Left colon (tissue), 2 donors: ENCODE measurements around the gene GTF2A1L. TPM values are rescaled to one million over a fixed set of nuclear protein-coding genes. Genes with fewer than 3 reads are reported as not detected.

Source experiments
- ATAC-seq: fragments of 200-7000 bp; cut with Tn5 transposase; one replicate; pipeline ENCODE4 v1.9.1; 2020; ENCODE audit warnings: mild to moderate bottlenecking, moderate library complexity
- DNase-seq, 2 donors: peaks; one replicate each; pipeline ENCODE4 v3.0.0-alpha.2; 2020
- intact Hi-C, 2 donors: fragments of 100-400 bp; cut with DNase I in 1 of 2; cut with micrococcal nuclease in 1 of 2; formaldehyde crosslinking; loops; one replicate each; pipeline versions ENCODE4 v1.11.2 to v1.14.0; 2022; cut with DNase I, micrococcal nuclease
- total RNA-seq, 2 donors: library from RNA; stranded (reverse); fragmentation: NEBNext Ultra II Directional; extraction: Animal tissue kit (Norgen Biotek cat#: 25700); gene quantifications; one replicate each; pipeline ENCODE4 v1.2.1, GENCODE V29; 2021
- donor health status: DM: no; HTN: no; CAD: no.
- donor health status: DM: yes; HTN: yes; CAD: no.

Gene GTF2A1L
- total RNA-seq, 2 donors from 2014 or later: not detected

GRCh38 chr2:48721158-48721557, 103.5 kb downstream of the GTF2A1L start:
- intact Hi-C loops: no loop called here
- DNase-seq (no peak), ATAC-seq (no peak)

- intact Hi-C loops: no loop called here
- ATAC-seq (no peak), DNase-seq (no peak)
Observed at GRCh38 chr2:48722391-48722790, 104.7 kb downstream of the GTF2A1L start.

DNA sequence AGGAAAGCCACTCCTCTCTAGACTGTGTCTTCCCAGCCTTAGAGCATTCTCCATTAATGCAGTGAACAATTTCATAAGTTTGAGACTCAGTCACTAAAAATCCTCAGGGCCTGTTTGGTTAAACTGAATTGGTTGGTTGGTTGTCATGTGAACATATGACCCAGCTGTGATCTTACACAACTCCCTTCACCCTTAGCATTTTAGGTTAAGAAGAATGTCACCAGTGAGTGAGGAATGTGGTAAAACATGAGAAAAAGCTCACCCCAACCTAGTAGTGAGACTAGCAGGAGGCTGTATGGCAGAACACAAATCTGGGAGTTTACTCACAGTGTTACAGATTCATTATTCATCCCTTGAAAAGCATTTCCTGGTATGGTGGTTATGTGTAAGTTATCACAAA, 105.5 kb downstream of the GTF2A1L start:
- intact Hi-C loops: no loop called here
- ATAC-seq (no peak), DNase-seq (no peak)

DNA sequence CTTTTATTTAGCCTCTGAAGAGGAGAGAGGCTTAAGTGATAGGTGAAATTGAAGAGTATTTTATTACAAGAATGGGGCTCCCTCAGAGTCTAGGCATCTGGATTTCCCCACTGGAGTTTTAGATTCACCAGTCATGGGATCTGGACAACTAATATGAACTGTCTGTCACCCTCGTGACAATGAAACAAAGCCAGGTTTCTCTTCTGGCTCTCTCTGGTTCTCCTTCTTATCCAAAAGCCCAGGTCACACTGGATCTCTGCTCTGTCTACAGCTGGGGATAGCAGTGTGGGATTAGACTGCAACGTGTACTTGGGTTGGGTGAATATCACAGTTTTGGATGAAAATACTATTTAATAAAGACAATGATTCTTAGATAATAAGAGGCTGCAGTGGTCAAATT, 106.6 kb downstream of the GTF2A1L start:
- intact Hi-C loops: no loop called here

GRCh38 chr2:48725696-48726494, 108.2 kb downstream of the GTF2A1L start:
- ATAC-seq (no peak), DNase-seq (no peak)
- intact Hi-C loops: no loop called here

More for the DNA sequence above, 106.6 kb downstream of the GTF2A1L start:
- no peak for DNase-seq
- no peak for ATAC-seq

GRCh38 chr2:48727560-48727959, 109.9 kb downstream of the GTF2A1L start:
- intact Hi-C loops: no loop called here
- ATAC-seq (no peak), DNase-seq (no peak)

- no peak for ATAC-seq
- intact Hi-C loops: no loop called here
- DNase-seq: no peak
Observed at GRCh38 chr2:48728295-48728694, 110.6 kb downstream of the GTF2A1L start.

DNA sequence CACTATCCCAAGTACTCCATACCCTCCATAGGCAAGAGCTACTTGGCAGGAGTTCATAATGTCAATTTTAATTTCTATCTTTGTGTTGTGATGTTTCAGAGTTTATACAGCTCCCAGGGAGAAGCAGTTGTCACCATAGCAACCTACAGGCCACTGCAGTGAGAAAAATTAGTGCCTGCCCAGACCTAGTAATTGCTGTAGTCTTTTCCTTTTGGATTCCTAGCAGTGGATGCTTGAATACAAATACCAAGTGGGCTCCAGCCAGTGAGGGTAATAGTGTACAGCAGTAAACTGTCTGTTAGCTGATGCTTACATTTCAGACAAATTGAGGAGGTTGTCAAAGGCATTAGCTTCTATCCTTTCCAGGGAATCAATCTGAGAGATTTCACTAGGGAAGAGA, 111.2 kb downstream of the GTF2A1L start:
- intact Hi-C loops: no loop called here
- DNase-seq: no peak
- no peak for ATAC-seq

Other genes starting within 250 kb of the GTF2A1L start
- gene PPP1R21, start 177.1 kb upstream of the GTF2A1L start, total RNA-seq: 10 to 100 TPM; 20.1 to 25.2 TPM
- gene STON1, start 87.7 kb upstream of the GTF2A1L start, total RNA-seq: 10 to 100 TPM in 1 of 2 donors, 1 to 10 TPM in 1; 3.4 to 13.3 TPM
- gene LHCGR, start 137.9 kb downstream of the GTF2A1L start, total RNA-seq: not detected